ENCODE data around the gene CRADD. TPM values are rescaled to one million over a fixed set of nuclear protein-coding genes. Genes with fewer than 3 reads are reported as not detected.

The CRADD gene
- total RNA-seq, 1 experiment from 2014 or later: 7.6 TPM

GRCh38 chr12:93708952-93709351 is 31.8 kb downstream of the CRADD start:
- Histone ChIP-seq H2BK15ac (ENCODE audit: low read depth, low read length) (no peak overlapping the region), H3K4me1 (ENCODE audit: insufficient read depth, low read length) (no peaks in the 10 kb centered on the region; the same call in 1 of the 2 replicates), H4K5ac (ENCODE audit: insufficient read length, low read depth, low read length) (no peak overlapping the region), H2AK5ac (ENCODE audit: insufficient read length, low read length) (no peak overlapping the region), H2BK120ac (ENCODE audit: low read depth, low read length, poor library complexity, severe bottlenecking) (no peak overlapping the region), H3K79me2 (ENCODE audit: insufficient read depth, low read length) (no peaks in the 10 kb centered on the region), H2AFZ (ENCODE audit: low read length) (no peak overlapping the region), H2BK12ac (ENCODE audit: insufficient read length, low read depth, low read length) (no peak overlapping the region), H3K23me2 (ENCODE audit: insufficient read length, low read depth, low read length, poor library complexity, severe bottlenecking) (no peaks in the 10 kb centered on the region), H4K91ac (ENCODE audit: insufficient read length, low read depth, low read length) (no peak overlapping the region), H3K4ac (ENCODE audit: low read depth, low read length) (no peak overlapping the region), H2BK20ac (ENCODE audit: low read depth, low read length, poor library complexity, severe bottlenecking) (no peak overlapping the region), H3K27ac (ENCODE audit: insufficient read length, low read depth, low read length) (no peak overlapping the region), H3K9me3 (ENCODE audit: control insufficient read depth, low read depth, low read length) (no peaks in the 10 kb centered on the region), H4K8ac (replicated peaks; ENCODE audit: insufficient read length, low read depth, low read length) (no peak overlapping the region), H2BK5ac (ENCODE audit: insufficient read length, low read length) (no peak overlapping the region), H3K14ac (ENCODE audit: insufficient read depth, low read length) (no peak overlapping the region), H3K79me1 (ENCODE audit: insufficient read depth, low read depth, low read length, poor library complexity, severe bottlenecking) (no peaks in the 10 kb centered on the region), H3T11ph (ENCODE audit: low read length) (no peak overlapping the region), H3K4me2 (ENCODE audit: insufficient read depth, insufficient read length, low read length) (no peak overlapping the region), H4K20me1 (ENCODE audit: control insufficient read depth, insufficient read depth, insufficient read length) (no peaks in the 10 kb centered on the region), H3K9ac (ENCODE audit: extremely low read depth, insufficient read length, low read length) (no peak overlapping the region), H3K27me3 (ENCODE audit: insufficient read depth, low read length) (no peaks in the 10 kb centered on the region), H3K56ac (ENCODE audit: insufficient read length, low read depth, low read length) (no peak overlapping the region), H3K23ac (ENCODE audit: insufficient read length, low read depth, low read length) (no peak overlapping the region), H3K18ac (ENCODE audit: insufficient read length, low read depth, low read length) (no peak overlapping the region)
- Mint-ChIP-seq H3K4me3 (no peak overlapping the region), H3K9me3 (peaks cover 13 to 17% of the 10 kb centered on the region in 2 experiments), H3K27me3 (ENCODE audit: low read depth) (no peaks in the 10 kb centered on the region), H3K36me3 (ENCODE audit: insufficient read depth in 1 of 3, low read depth in 3 of 3) (peaks cover 9 to 19% (median 15%) of the 10 kb centered on the region in 3 experiments), H3K27ac (no peak overlapping the region), H3K4me1 (peaks cover 19 to 22% of the 10 kb centered on the region in 2 experiments)
- WGBS (ENCODE audit: extremely low coverage, insufficient read length, low lambda C conversion rate): no CpG with 5 or more reads among the region's 2 CpGs
- no peak for TF ChIP-seq CTCF (conservative IDR thresholded peaks at IDR 0.05)
- DNase-seq: no peak

All from H9 (cell line).